GM04503 (cell line): ENCODE results near the gene LMLN.
"Not testable (repeated sequence)": the region's sequence is repeated elsewhere in the genome, so short reads cannot be mapped to it uniquely, and the experiment has no call there.

Experiments used
- DNase-seq: peaks from one replicate; pipeline ENCODE4 v3.0.0-alpha.2; 2012; ENCODE audit warnings: low read depth

Gene LMLN

DNA sequence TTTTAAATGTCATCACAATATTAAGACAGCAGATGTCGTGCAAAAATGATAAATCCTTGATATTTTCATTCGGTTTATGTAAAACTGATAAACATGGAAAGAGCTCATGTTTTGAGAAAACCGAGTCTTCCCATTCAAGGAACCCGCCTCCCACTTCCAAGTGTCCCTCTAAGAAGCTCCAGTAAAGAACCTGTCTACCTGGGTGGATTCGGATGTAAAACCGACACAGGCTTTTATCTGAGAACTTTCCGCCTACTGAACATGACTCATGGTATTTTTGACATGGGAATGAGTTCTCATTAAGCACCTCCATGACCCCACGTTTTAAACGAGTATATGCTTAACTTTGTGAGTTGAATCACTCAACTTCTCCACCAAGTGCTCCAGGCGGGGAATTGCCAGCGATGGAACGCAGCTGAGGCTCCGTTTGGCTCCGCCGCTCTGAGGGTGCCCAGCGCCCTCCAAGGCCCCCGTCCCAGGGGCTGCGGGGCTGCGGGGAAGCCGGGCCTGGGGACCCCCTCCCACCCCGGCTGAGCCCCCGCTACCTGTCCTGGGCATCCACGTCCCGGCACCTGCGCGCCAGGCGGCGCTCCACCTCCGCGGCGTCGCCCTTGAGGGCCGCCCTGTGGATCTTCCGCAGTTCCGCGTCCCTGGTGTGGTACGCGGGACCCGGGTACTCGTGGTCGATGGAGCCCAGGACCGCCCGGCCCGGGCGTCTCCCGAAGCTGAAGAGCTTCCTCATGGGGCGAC lies 119.9 kb downstream of the LMLN start:
- DNase-seq = no peak

DNA sequence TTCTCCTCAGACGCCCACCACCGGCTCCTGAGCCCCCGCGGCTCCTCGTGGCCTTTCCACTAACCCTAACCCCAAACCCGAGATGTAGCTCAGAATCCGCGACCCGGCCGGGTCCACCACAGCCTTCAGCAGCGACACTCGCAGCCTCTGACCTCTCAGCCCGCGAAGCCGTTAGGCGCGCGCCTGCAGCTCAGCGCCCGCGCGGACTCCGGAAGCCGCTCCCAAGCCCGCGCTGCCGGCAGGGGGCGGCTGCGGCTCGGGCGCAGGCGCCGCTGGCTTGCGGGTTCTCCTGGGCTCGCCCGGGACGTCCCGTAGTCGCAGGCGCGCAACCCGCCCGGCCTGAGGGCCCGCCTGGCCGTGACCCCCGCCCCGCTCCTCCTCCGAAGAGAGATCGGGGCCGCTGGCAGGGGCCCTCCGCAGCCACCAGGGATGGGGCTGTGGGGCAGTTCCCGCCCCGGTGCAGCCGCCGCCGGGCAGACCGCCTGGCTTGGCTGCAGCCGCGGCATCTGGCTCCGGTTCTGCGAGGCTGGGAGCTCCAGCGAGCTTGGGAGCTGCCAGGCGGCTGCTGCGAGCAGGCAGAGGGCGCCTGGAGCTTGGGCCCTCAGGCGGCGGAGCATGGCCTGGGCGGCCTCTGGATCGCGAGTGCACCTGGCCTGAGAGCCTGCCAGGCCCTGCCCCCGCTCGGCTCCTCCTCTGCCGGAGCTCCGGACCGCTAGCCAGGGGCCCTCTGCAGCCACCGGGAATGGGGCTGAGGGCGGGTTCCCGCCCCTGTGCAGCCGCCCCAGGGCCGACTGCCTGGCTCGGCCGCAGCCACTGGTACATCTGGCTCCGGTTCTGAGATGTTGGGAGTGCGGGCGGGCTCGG lies 120.7 kb downstream of the LMLN start:
- peak; percentile 3 for DNase-seq

DNA sequence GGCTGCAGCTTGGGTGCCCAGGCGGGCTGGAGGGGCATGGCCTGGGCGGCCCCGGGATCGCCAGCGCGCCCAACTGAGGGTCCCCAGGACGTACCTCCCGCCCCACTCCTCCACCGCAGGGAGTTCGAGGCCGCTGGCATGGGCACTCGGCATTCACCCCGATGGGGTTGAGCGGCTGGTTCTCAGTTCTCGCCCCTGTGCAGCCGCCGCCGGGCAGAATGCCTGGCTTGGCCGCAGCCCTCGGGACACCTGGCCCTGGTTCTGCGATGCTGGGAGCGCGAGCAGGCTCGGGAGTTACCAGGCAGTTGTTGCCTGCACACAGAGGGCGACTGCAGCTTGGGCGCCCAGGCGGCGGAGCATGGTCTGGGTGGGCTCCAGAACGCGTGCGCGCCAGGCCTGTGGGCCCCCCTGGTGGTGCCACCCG lies 121.4 kb downstream of the LMLN start:
- no peak for DNase-seq

- not testable (repeated sequence) for DNase-seq
Measured at GRCh38 chr3:198082226-198082625, 122.2 kb downstream of the LMLN start.

DNA sequence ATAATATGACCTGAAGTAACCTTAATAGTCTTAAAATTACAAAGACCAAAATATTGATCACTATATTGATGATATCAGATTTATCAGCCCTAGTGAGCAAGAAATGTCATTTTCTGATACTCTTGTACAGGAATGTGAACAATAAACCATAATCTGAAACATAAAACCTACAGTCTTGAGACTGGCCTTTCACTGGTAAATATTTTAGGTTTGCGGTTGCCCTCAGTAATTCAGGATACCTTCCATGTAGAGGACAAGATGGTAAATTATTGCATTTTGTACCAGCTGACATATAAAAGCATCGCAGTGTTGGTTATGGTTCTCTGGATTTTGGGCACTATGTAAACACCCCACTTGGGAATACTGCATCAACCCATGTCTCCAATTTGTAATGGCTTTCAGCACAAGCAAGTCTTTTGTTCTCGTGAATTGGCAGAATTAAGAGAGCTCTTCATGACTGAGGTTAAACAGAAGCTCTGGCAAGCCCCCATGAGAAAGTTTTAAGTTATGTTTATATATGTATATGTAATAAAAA lies 128.5 kb downstream of the LMLN start:
- no peak for DNase-seq

- DNase-seq = no peak
Measured at GRCh38 chr3:198090795-198091332, 130.8 kb downstream of the LMLN start.

GRCh38 chr3:198092276-198092675 lies 132.3 kb downstream of the LMLN start:
- DNase-seq = no peak

DNA sequence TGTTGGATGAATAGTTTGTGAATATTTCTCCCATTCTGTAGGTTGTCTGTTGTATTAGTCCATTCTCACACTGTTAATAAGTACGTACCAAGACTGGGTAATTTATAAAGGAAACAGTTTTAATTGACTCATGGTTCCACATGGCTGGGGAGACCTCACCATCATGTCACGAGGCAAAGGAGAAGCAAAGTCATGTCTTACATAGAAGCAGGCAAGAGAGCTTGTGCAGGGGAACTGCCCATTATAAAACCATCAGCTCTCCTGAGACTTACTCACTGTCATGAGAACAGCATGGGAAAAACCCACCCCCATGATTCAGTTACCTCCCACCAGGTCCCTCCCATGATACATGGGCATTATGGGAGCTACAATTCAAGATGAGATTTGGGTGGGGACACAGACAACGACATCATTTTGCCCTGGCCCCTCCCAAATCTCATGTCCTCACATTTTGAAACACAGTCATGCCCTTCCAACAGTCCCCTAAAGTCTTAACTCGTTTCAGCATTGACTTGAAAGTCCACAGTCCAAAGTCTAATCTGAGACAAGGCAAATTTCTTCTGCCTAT lies 133.2 kb downstream of the LMLN start:
- no peak for DNase-seq
